CD14-positive monocyte (primary cell): ENCODE results near the gene IGSF9. TPM values are rescaled to one million over a fixed set of nuclear protein-coding genes. Genes with fewer than 3 reads are reported as not detected.

Source experiments
- DNase-seq, 3 donors: peaks; one replicate each; pipeline ENCODE4 v3.0.0-alpha.2; 2011 to 2022
- H2AFZ ChIP-seq: 2 replicates; pipeline ENCODE4 v1.6.0; 2012; ENCODE audit warnings: mild to moderate bottlenecking, low read depth, low read length, inconsistent platforms; ENCODE audit not compliant: insufficient read depth, poor library complexity, severe bottlenecking
- H3K27ac ChIP-seq, 2 donors: 1 replicate in 1 of 2; 2 replicates in 1 of 2; pipeline ENCODE4 v1.5.1; 2012 to 2013; ENCODE audit warnings: low read length in 2 of 2, control low read depth in 1 of 2, inconsistent platforms in 1 of 2, low read depth in 1 of 2, mild to moderate bottlenecking in 1 of 2
- H3K27me3 ChIP-seq, 2 donors: one replicate each; pipeline versions ENCODE4 v1.6.0 to v1.6.1; 2011 to 2013; ENCODE audit warnings: low read length in 2 of 2; ENCODE audit not compliant: control insufficient read depth in 2 of 2, insufficient read depth in 2 of 2
- H3K36me3 ChIP-seq, 2 donors: replicated peaks in 1 of 2; 1 replicate in 1 of 2; 2 replicates in 1 of 2; pipeline versions ENCODE4 v1.5.1 to v1.6.1; 2012 to 2013; ENCODE audit warnings: low read length in 2 of 2, control low read depth in 1 of 2, inconsistent platforms in 1 of 2, mild to moderate bottlenecking in 1 of 2; ENCODE audit not compliant: insufficient read depth in 2 of 2, control insufficient read depth in 1 of 2
- H3K4me1 ChIP-seq, 2 donors: 1 replicate in 1 of 2; 2 replicates in 1 of 2; pipeline versions ENCODE4 v1.5.1 to v1.6.1; 2012 to 2013; ENCODE audit warnings: low read length in 2 of 2, control low read depth in 1 of 2, inconsistent platforms in 1 of 2, mild to moderate bottlenecking in 1 of 2, moderate library complexity in 1 of 2; ENCODE audit not compliant: insufficient read depth in 2 of 2, control insufficient read depth in 1 of 2
- H3K4me2 ChIP-seq: replicated peaks from 2 replicates; pipeline ENCODE3; 2012; ENCODE audit warnings: low read length, moderate library complexity, mild to moderate bottlenecking; ENCODE audit not compliant: poor library complexity, severe bottlenecking; ENCODE audit errors: extremely low read depth
- H3K4me3 ChIP-seq, 3 experiments: fragments of 200-600 bp in 1 of 3; sonication (generic) in 1 of 3; replicated peaks in 1 of 3; 1 replicate in 2 of 3; 2 replicates in 1 of 3; pipeline ENCODE4 v1.5.1; 2011 to 2013; ENCODE audit warnings: low read length in 3 of 3, mild to moderate bottlenecking in 3 of 3, control low read depth in 2 of 3, low read depth in 2 of 3, inconsistent platforms in 1 of 3, moderate library complexity in 1 of 3
- H3K79me2 ChIP-seq: 2 replicates; pipeline ENCODE4 v1.6.0; 2012; ENCODE audit warnings: mild to moderate bottlenecking, control low read depth, inconsistent platforms, low read length, moderate library complexity; ENCODE audit not compliant: insufficient read depth
- H3K9ac ChIP-seq: 2 replicates; pipeline ENCODE4 v1.6.0; 2017; ENCODE audit warnings: low read length, mild to moderate bottlenecking; ENCODE audit not compliant: insufficient read depth, poor library complexity, severe bottlenecking
- H3K9me3 ChIP-seq, 2 donors: replicated peaks in 1 of 2; 1 replicate in 1 of 2; 2 replicates in 1 of 2; pipeline versions ENCODE4 v1.5.1 to v1.6.1; 2012 to 2013; ENCODE audit warnings: low read length in 2 of 2, control low read depth in 1 of 2; ENCODE audit not compliant: control insufficient read depth in 1 of 2, insufficient read depth in 1 of 2
- H4K20me1 ChIP-seq: 2 replicates; pipeline ENCODE4 v1.6.0; 2012; ENCODE audit warnings: mild to moderate bottlenecking, low read length, control low read depth, moderate library complexity; ENCODE audit not compliant: insufficient read depth
- H3K27ac Mint-ChIP-seq, 7 donors: one replicate each; pipeline ENCODE4 v1.8.0; 2020; ENCODE audit warnings: mild to moderate bottlenecking in 7 of 7, mixed read lengths in 7 of 7, moderate library complexity in 6 of 7, inconsistent platforms in 2 of 7
- H3K27me3 Mint-ChIP-seq, 3 donors: one replicate each; pipeline ENCODE4 v1.8.0; 2021 to 2022; ENCODE audit warnings: low read depth in 3 of 3, mild to moderate bottlenecking in 3 of 3, mixed read lengths in 3 of 3, moderate library complexity in 3 of 3, inconsistent platforms in 1 of 3
- H3K36me3 Mint-ChIP-seq, 2 donors: one replicate each; pipeline ENCODE4 v1.8.0; 2020; ENCODE audit warnings: mixed read lengths in 2 of 2, inconsistent platforms in 1 of 2, mild to moderate bottlenecking in 1 of 2
- H3K4me1 Mint-ChIP-seq: one replicate; pipeline ENCODE4 v1.8.0; 2020; ENCODE audit warnings: mild to moderate bottlenecking, mixed read lengths
- H3K4me3 Mint-ChIP-seq, 2 donors: one replicate each; pipeline ENCODE4 v1.8.0; 2020; ENCODE audit warnings: mild to moderate bottlenecking in 2 of 2, mixed read lengths in 2 of 2, moderate library complexity in 1 of 2
- H3K9me3 Mint-ChIP-seq, 7 donors: one replicate each; pipeline ENCODE4 v1.8.0; 2020 to 2022; ENCODE audit warnings: mixed read lengths in 7 of 7, mild to moderate bottlenecking in 6 of 7, moderate library complexity in 6 of 7, inconsistent platforms in 2 of 7
- WGBS: methylation state at CpG from one replicate; pipeline ENCODE4 v1.1.5; 2013; ENCODE audit warnings: missing lambda C conversion rate; ENCODE audit not compliant: insufficient coverage; 5-methylcytosine and 5-hydroxymethylcytosine counted together
- intact Hi-C, 2 donors: fragments of 100-400 bp; cut with micrococcal nuclease; formaldehyde crosslinking; loops; one replicate each; pipeline versions ENCODE4 v1.15.0 to v1.15.1; 2023
- polyA plus RNA-seq, 3 donors: library from polyadenylated mRNA; depleted of rRNA in 1 of 3; unstranded in 2 of 3; stranded (reverse) in 1 of 3; fragments of 300-500 nt in 2 of 3; fragments of >200 nt in 1 of 3; fragmentation: Illumina TruSeq in 2 of 3; gene quantifications; 1 replicate in 2 of 3; 2 replicates in 1 of 3; pipeline ENCODE4 v1.2.3, GENCODE V29; 2012 to 2021
- TF ChIP-seq, protein P1 (sequence below): fragments of 200-600 bp; IDR thresholded peaks from one replicate; pipeline ENCODE4 v1.8.0; 2022; ENCODE audit warnings: antibody characterized with exemption, mild to moderate bottlenecking

IGSF9 gene
- polyA plus RNA-seq, 3 donors, result 0.04 TPM; not detected in 2

DNA sequence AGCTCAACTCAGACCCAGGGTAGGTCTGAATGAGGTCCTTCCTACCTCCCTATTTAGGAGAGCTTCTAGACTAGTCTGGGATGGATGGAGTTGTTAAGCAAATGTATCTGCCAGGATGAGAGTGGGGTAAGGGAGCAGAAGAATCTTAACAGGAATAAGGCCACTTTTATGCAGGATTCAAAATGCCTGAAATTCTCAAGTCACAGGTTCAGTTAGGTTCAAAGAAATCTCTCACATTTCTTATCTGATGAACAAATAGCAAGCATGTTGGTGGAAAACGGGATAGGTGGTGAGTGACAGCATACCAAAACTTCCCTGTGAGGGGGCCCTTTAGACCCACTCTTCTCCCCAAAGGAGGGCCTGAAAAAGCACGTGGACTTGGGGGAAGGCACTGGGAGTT is 5.6 kb upstream of the IGSF9 start:
- H3K36me3 ChIP-seq, result no peaks in the 10 kb centered on the region
- peaks cover 0 to 6% of the 10 kb centered on the region in 2 donors for H3K27me3 ChIP-seq
- peaks cover 14 to 24% of the 10 kb centered on the region in 2 donors for H3K4me1 ChIP-seq
- intact Hi-C loops, result no loop called here
- H2AFZ ChIP-seq, result no peak overlapping the region
- Mint-ChIP-seq H3K36me3 (peaks cover 0 to 5% of the 10 kb centered on the region in 2 donors), H3K9me3 (peaks cover 0 to 4% (median 0%) of the 10 kb centered on the region in 7 donors), H3K4me3 (no peak overlapping the region), H3K27me3 (peaks cover 1 to 17% (median 1%) of the 10 kb centered on the region in 3 donors), H3K27ac (peak overlapping the region in 2 of 7 donors; percentile 11 to 24), H3K4me1 (peaks cover 27% of the 10 kb centered on the region)
- H3K9me3 ChIP-seq, result no peaks in the 10 kb centered on the region
- no peak overlapping the region for H3K27ac ChIP-seq
- no peak overlapping the region for H3K4me2 ChIP-seq
- TF ChIP-seq, protein P1, sequence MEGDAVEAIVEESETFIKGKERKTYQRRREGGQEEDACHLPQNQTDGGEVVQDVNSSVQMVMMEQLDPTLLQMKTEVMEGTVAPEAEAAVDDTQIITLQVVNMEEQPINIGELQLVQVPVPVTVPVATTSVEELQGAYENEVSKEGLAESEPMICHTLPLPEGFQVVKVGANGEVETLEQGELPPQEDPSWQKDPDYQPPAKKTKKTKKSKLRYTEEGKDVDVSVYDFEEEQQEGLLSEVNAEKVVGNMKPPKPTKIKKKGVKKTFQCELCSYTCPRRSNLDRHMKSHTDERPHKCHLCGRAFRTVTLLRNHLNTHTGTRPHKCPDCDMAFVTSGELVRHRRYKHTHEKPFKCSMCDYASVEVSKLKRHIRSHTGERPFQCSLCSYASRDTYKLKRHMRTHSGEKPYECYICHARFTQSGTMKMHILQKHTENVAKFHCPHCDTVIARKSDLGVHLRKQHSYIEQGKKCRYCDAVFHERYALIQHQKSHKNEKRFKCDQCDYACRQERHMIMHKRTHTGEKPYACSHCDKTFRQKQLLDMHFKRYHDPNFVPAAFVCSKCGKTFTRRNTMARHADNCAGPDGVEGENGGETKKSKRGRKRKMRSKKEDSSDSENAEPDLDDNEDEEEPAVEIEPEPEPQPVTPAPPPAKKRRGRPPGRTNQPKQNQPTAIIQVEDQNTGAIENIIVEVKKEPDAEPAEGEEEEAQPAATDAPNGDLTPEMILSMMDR, result no peak
- H3K9ac ChIP-seq, result no peak overlapping the region
- DNase-seq, result no peak
- H3K4me3 ChIP-seq, result no peak overlapping the region
- no peaks in the 10 kb centered on the region for H3K79me2 ChIP-seq
- WGBS, result no CpG with 5 or more reads among the region's 2 CpGs
- H4K20me1 ChIP-seq, result no peaks in the 10 kb centered on the region

DNA sequence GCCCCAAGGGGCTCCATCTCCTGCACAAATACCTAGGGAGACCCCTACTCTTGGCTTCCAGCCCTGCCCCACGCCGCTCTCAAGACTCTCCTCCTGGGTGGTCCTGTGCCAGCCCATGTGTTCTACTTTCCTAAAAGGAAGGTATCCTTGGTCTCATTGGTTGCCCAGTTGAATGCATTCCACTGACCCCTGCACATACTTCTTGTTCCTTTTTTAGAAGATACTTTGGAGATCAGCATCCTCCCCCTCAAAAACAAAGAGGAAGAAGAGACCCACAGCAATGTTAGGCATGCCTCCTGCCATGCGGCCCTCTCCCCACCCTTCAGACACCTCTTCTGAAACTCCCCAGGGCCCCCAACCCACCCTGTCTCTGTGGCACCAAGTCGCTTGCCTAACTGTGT is 4.6 kb upstream of the IGSF9 start:
- no peak overlapping the region for H3K4me3 ChIP-seq
- no peak overlapping the region for H2AFZ ChIP-seq
- no peak overlapping the region for H3K9ac ChIP-seq
- intact Hi-C loops, result no loop called here
- peaks cover 10 to 26% (median 12%) of the 10 kb centered on the region in 3 donors for H3K27me3 Mint-ChIP-seq
- H3K79me2 ChIP-seq, result no peaks in the 10 kb centered on the region
- H3K36me3 ChIP-seq, result no peaks in the 10 kb centered on the region
- TF ChIP-seq, protein P1, result no peak
- no peak overlapping the region for H3K4me2 ChIP-seq
- H3K27ac Mint-ChIP-seq, result no peak overlapping the region
- peaks cover 24 to 34% of the 10 kb centered on the region in 2 donors for H3K4me1 ChIP-seq
- H4K20me1 ChIP-seq, result no peaks in the 10 kb centered on the region
- peaks cover 35% of the 10 kb centered on the region for H3K4me1 Mint-ChIP-seq
- peaks cover 3 to 15% of the 10 kb centered on the region in 2 donors for H3K27me3 ChIP-seq
- no peak overlapping the region for H3K27ac ChIP-seq
- H3K36me3 Mint-ChIP-seq, result peaks cover 0 to 7% of the 10 kb centered on the region in 2 donors
- H3K4me3 Mint-ChIP-seq, result no peak overlapping the region
- no peak for DNase-seq
- H3K9me3 ChIP-seq, result no peaks in the 10 kb centered on the region
- WGBS, result 100% methylated on average over 3 of the region's 4 CpGs
- H3K9me3 Mint-ChIP-seq, result peaks cover 0 to 4% (median 0%) of the 10 kb centered on the region in 7 donors
